ENCODE results near the gene CRY2.
A peak's percentile ranks its signal among the peaks of the same experiment; 100 is the strongest.

The CRY2 gene

GRCh38 chr11:45869551-45869950 lies 22.3 kb downstream of the CRY2 start:
- no peak for DNase-seq (ENCODE audit: low spot score in 2 of 2)
- Mint-ChIP-seq H3K9me3 (no peaks in the 10 kb centered on the region), H3K4me3 (no peak overlapping the region), H3K27ac (no peak overlapping the region), H3K36me3 (peaks cover 51% of the 10 kb centered on the region), H3K27me3 (no peaks in the 10 kb centered on the region), H3K4me1 (no peaks in the 10 kb centered on the region)
- no peak for ATAC-seq (ENCODE audit: low read depth)

GRCh38 chr11:45870706-45871105 lies 23.4 kb downstream of the CRY2 start:
- H3K27me3 Mint-ChIP-seq, result no peaks in the 10 kb centered on the region
- peaks cover 52% of the 10 kb centered on the region for H3K36me3 Mint-ChIP-seq
- no peak overlapping the region for H3K27ac Mint-ChIP-seq
- no peak for DNase-seq (ENCODE audit: low spot score in 2 of 2)
- no peak for ATAC-seq (ENCODE audit: low read depth)
- no peak overlapping the region for H3K4me3 Mint-ChIP-seq
- H3K4me1 Mint-ChIP-seq, result peaks cover 2% of the 10 kb centered on the region
- H3K9me3 Mint-ChIP-seq, result no peaks in the 10 kb centered on the region

DNA sequence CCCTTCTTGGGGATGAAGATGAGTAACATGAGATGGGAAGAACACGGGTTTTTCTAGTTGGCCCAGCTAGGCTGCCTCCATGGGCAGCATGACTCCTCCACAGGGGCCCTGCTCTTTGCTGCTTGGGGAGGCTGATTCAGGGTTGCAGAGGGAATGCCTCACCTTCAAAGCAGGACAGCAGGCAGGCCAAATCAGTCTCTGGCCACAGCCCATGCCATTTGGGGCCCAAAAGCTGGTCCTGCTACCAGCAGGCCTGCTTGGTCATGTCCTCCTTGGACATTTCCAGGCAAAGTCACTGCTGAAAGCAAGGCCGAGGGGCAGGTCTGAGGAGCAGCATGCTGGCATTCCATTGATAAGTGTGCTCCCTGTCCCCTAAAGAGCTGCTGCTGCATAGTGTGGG lies 24.4 kb downstream of the CRY2 start:
- ATAC-seq (ENCODE audit: low read depth) (no peak), DNase-seq (ENCODE audit: low spot score in 2 of 2) (no peak)
- peaks cover 2% of the 10 kb centered on the region for H3K4me1 Mint-ChIP-seq
- no peak overlapping the region for H3K4me3 Mint-ChIP-seq
- H3K27ac Mint-ChIP-seq, result peak overlapping the region; percentile 45
- no peaks in the 10 kb centered on the region for H3K27me3 Mint-ChIP-seq
- H3K9me3 Mint-ChIP-seq, result no peaks in the 10 kb centered on the region
- peaks cover 48% of the 10 kb centered on the region for H3K36me3 Mint-ChIP-seq

GRCh38 chr11:45872651-45873356 lies 25.5 kb downstream of the CRY2 start:
- no peak overlapping the region for H3K27ac Mint-ChIP-seq
- peaks cover 2% of the 10 kb centered on the region for H3K4me1 Mint-ChIP-seq
- peak; percentile 31 to 40 for DNase-seq (ENCODE audit: low spot score in 2 of 2)
- peaks cover 45% of the 10 kb centered on the region for H3K36me3 Mint-ChIP-seq
- H3K27me3 Mint-ChIP-seq, result no peaks in the 10 kb centered on the region
- no peak overlapping the region for H3K4me3 Mint-ChIP-seq
- H3K9me3 Mint-ChIP-seq, result no peaks in the 10 kb centered on the region
- peak; percentile 79 for ATAC-seq (ENCODE audit: low read depth)

DNA sequence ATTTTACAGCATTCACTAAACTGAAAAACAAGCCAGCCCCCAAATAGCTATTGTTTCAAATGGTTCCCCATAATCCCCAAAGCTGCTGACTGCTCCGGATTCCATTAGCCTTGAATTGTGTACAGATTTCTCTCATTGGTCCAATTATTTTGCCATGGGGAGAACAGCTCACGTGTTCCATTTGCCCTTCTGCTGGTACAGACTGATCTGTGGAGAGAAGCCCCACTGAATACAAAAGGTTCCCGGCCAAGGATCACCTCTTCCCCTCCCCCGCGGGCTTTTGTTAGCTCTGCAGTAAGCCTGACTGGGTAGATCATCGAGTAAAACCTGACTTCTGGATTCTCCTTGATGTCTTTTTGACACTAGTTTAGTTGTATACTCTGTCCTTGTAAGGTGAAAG lies 29.1 kb downstream of the CRY2 start:
- H3K27ac Mint-ChIP-seq, result no peak overlapping the region
- no peaks in the 10 kb centered on the region for H3K9me3 Mint-ChIP-seq
- ATAC-seq (ENCODE audit: low read depth), result no peak
- DNase-seq (ENCODE audit: low spot score in 2 of 2), result no peak
- H3K36me3 Mint-ChIP-seq, result peaks cover 44% of the 10 kb centered on the region
- H3K4me3 Mint-ChIP-seq, result no peak overlapping the region
- H3K27me3 Mint-ChIP-seq, result no peaks in the 10 kb centered on the region
- H3K4me1 Mint-ChIP-seq, result peaks cover 2% of the 10 kb centered on the region

DNA sequence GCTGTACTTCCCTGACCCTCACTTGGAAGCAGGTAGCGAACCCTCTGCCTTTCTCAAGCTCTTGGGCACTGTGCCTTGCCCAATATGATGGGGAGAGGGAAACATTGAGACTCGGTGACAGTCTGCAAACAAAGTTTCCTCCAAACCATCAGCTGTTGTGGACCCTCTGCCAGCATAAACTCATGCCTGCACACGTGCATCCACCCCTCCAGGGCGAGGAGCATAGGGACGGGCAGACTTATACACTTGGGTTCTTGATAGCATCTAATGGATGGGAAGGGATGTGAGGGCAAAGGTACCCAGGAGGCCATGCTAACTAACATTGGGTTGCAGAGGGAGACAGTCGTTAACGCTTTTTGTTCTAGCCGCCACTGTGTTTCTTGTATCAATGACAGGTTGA lies 29.9 kb downstream of the CRY2 start:
- Mint-ChIP-seq H3K27ac (no peak overlapping the region), H3K4me3 (no peak overlapping the region), H3K27me3 (no peaks in the 10 kb centered on the region), H3K9me3 (no peaks in the 10 kb centered on the region), H3K4me1 (peaks cover 2% of the 10 kb centered on the region), H3K36me3 (peaks cover 43% of the 10 kb centered on the region)
- ATAC-seq (ENCODE audit: low read depth) (no peak), DNase-seq (ENCODE audit: low spot score in 2 of 2) (no peak)

DNA sequence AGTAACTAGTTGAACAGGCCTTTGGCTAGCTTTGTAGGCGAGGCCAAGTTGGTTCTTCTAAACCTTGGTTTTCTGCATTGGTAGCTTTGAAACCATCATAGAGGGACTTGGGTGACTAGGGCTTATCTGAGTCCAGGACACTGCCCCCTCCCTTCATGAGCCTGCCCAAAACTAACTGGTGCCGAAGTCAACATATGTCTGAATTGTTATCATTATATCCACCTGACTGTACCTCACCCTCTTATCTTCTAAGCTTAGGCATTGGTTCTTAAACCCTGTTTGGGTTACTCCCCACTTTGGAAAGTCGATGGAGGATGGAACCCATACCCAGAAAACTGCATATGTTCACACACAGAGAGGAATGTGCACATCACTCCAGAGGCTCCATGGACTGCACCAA lies 30.6 kb downstream of the CRY2 start:
- no peak for DNase-seq (ENCODE audit: low spot score in 2 of 2)
- peaks cover 46% of the 10 kb centered on the region for H3K36me3 Mint-ChIP-seq
- H3K27ac Mint-ChIP-seq, result no peak overlapping the region
- peaks cover 2% of the 10 kb centered on the region for H3K4me1 Mint-ChIP-seq
- no peaks in the 10 kb centered on the region for H3K27me3 Mint-ChIP-seq
- no peak overlapping the region for H3K4me3 Mint-ChIP-seq
- H3K9me3 Mint-ChIP-seq, result no peaks in the 10 kb centered on the region
- no peak for ATAC-seq (ENCODE audit: low read depth)

- Mint-ChIP-seq H3K36me3 (peaks cover 39% of the 10 kb centered on the region), H3K4me3 (no peak overlapping the region), H3K4me1 (peaks cover 12% of the 10 kb centered on the region)
These were observed 32.8 kb downstream of the CRY2 start for GRCh38 chr11:45879803-45880686.

GRCh38 chr11:45880772-45881570 lies 33.7 kb downstream of the CRY2 start:
- no peaks in the 10 kb centered on the region for H3K9me3 Mint-ChIP-seq
- no peaks in the 10 kb centered on the region for H3K27me3 Mint-ChIP-seq
- H3K36me3 Mint-ChIP-seq, result peaks cover 35% of the 10 kb centered on the region
- ATAC-seq (ENCODE audit: low read depth) (no peak), DNase-seq (ENCODE audit: low spot score in 2 of 2) (no peak)
- no peak overlapping the region for H3K4me3 Mint-ChIP-seq
- H3K27ac Mint-ChIP-seq, result no peak overlapping the region
- peaks cover 13% of the 10 kb centered on the region for H3K4me1 Mint-ChIP-seq

More at GRCh38 chr11:45879803-45880686, 32.8 kb downstream of the CRY2 start:
- Mint-ChIP-seq H3K27me3 (no peaks in the 10 kb centered on the region), H3K9me3 (no peaks in the 10 kb centered on the region), H3K27ac (no peak overlapping the region)
- DNase-seq (ENCODE audit: low spot score in 2 of 2) (no peak), ATAC-seq (ENCODE audit: low read depth) (no peak)

- Mint-ChIP-seq H3K4me1 (peaks cover 13% of the 10 kb centered on the region), H3K9me3 (no peaks in the 10 kb centered on the region), H3K4me3 (no peak overlapping the region), H3K36me3 (peaks cover 33% of the 10 kb centered on the region), H3K27me3 (no peaks in the 10 kb centered on the region), H3K27ac (no peak overlapping the region)
- DNase-seq (ENCODE audit: low spot score in 2 of 2), result no peak
- ATAC-seq (ENCODE audit: low read depth), result no peak
These were observed 34.6 kb downstream of the CRY2 start for GRCh38 chr11:45881708-45882368.

- H3K36me3 Mint-ChIP-seq, result peaks cover 21% of the 10 kb centered on the region
- ATAC-seq (ENCODE audit: low read depth), result no peak
- H3K9me3 Mint-ChIP-seq, result no peaks in the 10 kb centered on the region
- peaks cover 15% of the 10 kb centered on the region for H3K4me1 Mint-ChIP-seq
- DNase-seq (ENCODE audit: low spot score in 2 of 2), result no peak
- H3K4me3 Mint-ChIP-seq, result peak overlapping the region; percentile 70
- H3K27me3 Mint-ChIP-seq, result no peaks in the 10 kb centered on the region
- H3K27ac Mint-ChIP-seq, result no peak overlapping the region
These were observed 37.4 kb downstream of the CRY2 start for GRCh38 chr11:45884596-45885185.

DNA sequence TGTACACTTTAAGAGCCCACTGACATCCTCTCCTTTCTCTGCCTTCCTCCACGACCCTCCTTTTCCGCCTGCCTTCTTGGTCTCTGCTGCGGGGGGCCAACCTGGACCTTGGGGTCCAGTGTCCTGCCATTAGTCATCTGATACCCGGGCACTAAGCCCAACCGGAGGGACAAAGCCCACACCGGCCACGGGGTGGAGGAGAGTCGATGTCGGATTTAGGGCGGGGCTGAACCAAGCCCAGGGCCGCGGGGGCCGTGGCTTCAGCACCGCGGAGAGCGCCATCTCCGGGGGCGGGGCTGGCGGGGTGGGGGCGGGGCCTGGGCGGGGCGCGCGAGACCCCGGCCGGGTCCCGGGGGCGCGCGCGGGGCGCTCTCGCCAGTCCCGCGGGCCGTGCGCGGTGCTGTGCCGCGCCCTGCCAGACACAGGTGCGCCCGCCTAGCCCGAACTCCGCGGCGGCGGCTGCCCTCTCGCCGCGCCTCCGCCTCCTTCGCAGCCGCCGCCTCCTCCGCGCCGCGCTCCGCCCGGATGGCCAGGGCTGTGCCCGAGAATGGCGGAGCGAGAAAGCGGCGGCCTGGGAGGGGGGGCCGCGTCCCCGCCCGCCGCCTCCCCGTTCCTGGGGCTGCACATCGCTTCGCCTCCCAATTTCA lies 38.1 kb downstream of the CRY2 start, which contains the start of gene MAPK8IP1:
TSS of gene MAPK8IP1 (plus strand) at position 378 of the 647 bp plus-strand sequence. CDS start at position 548, 170 bp downstream.
- H3K27ac Mint-ChIP-seq, result no peak within 1 kb of the TSS
- peaks cover 1% of the 10 kb centered on the region for H3K27me3 Mint-ChIP-seq
- peaks cover 16% of the 10 kb centered on the region for H3K36me3 Mint-ChIP-seq
- DNase-seq (ENCODE audit: low spot score in 2 of 2) (peak; percentile 52 to 72), ATAC-seq (ENCODE audit: low read depth) (peak; percentile 83)
- H3K4me3 Mint-ChIP-seq, result peak within 1 kb of the TSS; percentile 70
- peaks cover 15% of the 10 kb centered on the region for H3K4me1 Mint-ChIP-seq
- H3K9me3 Mint-ChIP-seq, result no peaks in the 10 kb centered on the region
